Skeletal muscle cell (primary cell): ENCODE data around the gene NCAPG2.
"Not testable (repeated sequence)": the region's sequence is repeated elsewhere in the genome, so short reads cannot be mapped to it uniquely, and the experiment has no call there.

Source experiments
- DNase-seq: peaks from one replicate; pipeline ENCODE4 v3.0.0-alpha.2; 2010; ENCODE audit warnings: low read depth
- H3K4me3 ChIP-seq: 2 replicates; pipeline ENCODE4 v1.5.1; 2011; ENCODE audit warnings: low read depth, mild to moderate bottlenecking, control low read depth, low read length, moderate library complexity

NCAPG2 gene

GRCh38 chr7:158683541-158683940, 21.1 kb downstream of the NCAPG2 start:
- no peak overlapping the region for H3K4me3 ChIP-seq
- no peak for DNase-seq

DNA sequence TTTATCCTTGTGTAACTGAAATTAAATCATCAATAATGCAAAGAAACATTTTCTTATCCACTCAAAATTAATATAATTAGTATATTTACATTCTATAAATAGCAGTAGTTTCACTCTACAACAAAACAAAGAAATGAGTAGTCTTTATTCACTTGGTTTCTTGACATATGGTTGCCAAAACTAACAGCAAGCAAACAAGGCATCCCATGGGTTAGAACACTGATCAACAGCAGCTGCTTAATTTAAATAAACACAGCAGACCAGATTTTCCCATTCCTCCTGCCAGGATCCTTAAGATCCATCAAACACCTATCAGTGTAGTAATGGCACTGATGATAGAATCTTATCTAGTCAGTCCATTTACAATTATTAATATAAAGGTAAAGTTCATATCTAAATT, 22.1 kb downstream of the NCAPG2 start:
- H3K4me3 ChIP-seq, result no peak overlapping the region
- no peak for DNase-seq

- no peak for DNase-seq
- H3K4me3 ChIP-seq, result no peak overlapping the region
Observed at GRCh38 chr7:158680754-158681153, 23.9 kb downstream of the NCAPG2 start.

DNA sequence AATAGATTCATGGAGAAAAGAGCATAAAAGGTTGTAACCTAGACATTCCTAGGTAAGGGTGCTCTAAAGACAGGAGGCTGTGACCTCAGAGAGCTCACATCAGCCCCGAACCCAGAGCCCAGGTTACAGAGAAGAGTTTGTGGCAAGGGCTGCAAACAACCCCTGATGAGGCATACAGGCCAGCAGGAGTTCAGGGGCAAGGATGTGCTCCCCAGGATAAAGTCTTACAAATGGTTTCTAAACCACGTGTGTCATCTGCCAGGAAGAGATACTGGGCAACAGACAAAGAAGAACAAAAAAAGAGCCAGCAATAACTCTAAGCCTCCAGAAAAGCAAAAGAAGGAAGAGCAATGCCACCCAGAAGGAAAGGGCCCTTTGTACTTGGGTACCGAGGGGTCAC, 27.7 kb downstream of the NCAPG2 start:
- H3K4me3 ChIP-seq, result no peak overlapping the region
- DNase-seq, result no peak

DNA sequence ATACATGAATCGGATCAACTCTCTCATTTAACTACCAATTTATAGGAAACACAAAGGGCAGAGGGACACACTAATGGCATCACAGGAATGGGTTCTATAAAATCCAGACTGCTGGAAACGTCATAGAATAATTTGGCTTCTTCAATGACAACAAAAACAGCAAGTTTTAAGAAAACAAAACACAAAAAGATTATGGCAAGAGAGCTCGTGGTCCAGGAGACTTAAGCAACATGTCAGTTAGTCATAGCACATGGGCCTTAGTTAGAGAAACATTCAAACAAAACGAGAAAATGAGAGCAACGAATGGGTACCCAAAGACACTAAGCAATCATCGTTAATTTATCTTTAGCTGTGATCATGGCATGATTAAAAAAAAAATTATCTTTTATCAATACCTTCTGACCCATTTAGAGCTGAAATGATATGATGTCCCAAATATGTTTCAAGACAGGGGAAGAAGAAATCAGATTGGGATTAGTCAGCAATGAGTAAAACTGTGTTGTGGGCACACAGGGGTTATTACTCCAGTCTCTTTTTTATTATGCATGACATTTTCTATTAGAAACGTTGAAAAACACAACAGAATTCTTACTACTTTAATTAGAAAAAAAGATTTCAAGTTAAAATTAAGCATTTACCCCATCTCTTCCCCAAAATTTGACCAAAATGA, 28.3 kb downstream of the NCAPG2 start:
- H3K4me3 ChIP-seq, result no peak overlapping the region
- DNase-seq, result no peak

GRCh38 chr7:158672975-158673374, 31.6 kb downstream of the NCAPG2 start:
- DNase-seq, result no peak

GRCh38 chr7:158668086-158668485, 36.5 kb downstream of the NCAPG2 start:
- not testable (repeated sequence) for DNase-seq, H3K4me3 ChIP-seq

More at GRCh38 chr7:158672975-158673374, 31.6 kb downstream of the NCAPG2 start:
- H3K4me3 ChIP-seq, result no peak overlapping the region

DNA sequence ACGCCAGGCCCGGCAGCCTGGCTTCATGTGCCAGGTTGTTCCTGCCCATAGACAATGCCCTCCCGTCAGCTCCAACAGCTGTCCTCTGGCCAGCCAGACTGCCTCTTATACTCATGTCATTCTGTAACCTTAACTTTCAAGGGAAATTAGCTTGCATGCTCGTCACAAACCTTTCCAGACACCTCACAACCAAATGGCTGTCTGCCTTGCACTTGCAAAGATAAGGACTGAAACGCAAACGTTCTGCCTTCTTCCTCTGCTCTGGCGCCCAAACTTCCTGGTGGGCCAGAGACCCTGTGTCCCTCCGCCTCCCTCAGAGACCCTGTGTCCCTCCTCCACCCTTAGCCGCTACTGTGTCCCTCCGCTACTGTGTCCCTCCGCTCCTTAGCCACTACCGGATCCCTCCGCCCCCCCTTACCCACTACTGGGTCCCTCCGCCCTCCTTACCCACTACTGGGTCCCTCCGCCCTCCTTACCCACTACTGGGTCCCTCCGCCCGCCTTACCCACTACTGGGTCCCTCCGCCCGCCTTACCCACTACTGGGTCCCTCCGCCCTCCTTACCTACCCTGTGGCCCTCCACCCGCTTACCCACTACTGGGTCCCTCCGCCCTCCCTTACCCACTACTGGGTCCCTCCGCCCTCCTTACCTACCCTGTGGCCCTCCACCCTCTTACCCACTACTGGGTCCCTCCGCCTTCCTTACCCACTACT, 37.5 kb downstream of the NCAPG2 start:
- H3K4me3 ChIP-seq, result not testable (repeated sequence)

DNA sequence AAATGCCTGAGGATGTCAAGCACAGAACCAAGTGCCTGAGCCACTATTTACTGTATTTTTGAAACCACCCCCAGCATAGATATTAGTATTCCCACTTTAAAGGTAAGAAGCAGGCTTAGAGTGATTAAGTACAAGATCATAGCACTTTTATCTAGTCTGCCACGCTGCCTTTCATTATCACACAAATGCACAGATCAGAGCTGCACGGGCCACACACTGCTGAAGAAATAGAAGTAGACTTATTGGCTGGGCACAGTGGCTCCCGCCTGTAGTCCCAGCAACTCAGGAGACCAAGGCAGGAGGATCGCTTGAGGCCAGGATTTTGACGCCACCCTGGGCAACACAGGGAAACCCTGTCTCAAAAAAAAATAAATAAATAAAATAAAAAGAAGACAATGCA, 38.2 kb downstream of the NCAPG2 start:
- H3K4me3 ChIP-seq, result no peak overlapping the region
- no peak for DNase-seq

More for the DNA sequence above, 37.5 kb downstream of the NCAPG2 start:
- not testable (repeated sequence) for DNase-seq

DNA sequence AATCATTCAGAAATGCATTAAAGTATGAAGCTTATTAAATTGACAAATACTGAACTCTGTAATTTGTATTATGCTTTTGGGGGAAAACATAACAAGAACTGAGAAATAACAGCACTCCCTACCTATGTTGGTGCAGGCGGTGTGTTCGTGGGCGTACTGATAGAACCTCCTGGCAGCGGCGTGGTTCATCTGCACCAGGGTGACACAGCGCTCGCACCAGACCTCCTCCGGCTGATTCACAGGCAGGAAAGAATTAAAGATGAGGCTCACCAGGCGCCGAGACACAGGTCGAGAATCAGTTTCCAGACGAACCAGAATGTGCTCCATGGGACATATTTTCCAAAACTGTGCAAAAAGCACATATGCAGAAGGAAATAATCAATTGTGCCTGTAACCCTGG, 40.2 kb downstream of the NCAPG2 start:
- no peak overlapping the region for H3K4me3 ChIP-seq
- DNase-seq, result no peak

GRCh38 chr7:158663428-158663741, 41.2 kb downstream of the NCAPG2 start:
- H3K4me3 ChIP-seq, result no peak overlapping the region
- no peak for DNase-seq

GRCh38 chr7:158662610-158663427, 41.8 kb downstream of the NCAPG2 start:
- DNase-seq, result no peak
- no peak overlapping the region for H3K4me3 ChIP-seq

- no peak overlapping the region for H3K4me3 ChIP-seq
- DNase-seq, result no peak
Observed at GRCh38 chr7:158658475-158658874, 46.1 kb downstream of the NCAPG2 start.

GRCh38 chr7:158657189-158657746, 47.3 kb downstream of the NCAPG2 start:
- no peak overlapping the region for H3K4me3 ChIP-seq
- no peak for DNase-seq

- no peak for DNase-seq
- no peak overlapping the region for H3K4me3 ChIP-seq
Observed at GRCh38 chr7:158655931-158656441, 48.6 kb downstream of the NCAPG2 start.

- H3K4me3 ChIP-seq, result no peak overlapping the region
- no peak for DNase-seq
Observed at GRCh38 chr7:158655507-158655906, 49.1 kb downstream of the NCAPG2 start.

DNA sequence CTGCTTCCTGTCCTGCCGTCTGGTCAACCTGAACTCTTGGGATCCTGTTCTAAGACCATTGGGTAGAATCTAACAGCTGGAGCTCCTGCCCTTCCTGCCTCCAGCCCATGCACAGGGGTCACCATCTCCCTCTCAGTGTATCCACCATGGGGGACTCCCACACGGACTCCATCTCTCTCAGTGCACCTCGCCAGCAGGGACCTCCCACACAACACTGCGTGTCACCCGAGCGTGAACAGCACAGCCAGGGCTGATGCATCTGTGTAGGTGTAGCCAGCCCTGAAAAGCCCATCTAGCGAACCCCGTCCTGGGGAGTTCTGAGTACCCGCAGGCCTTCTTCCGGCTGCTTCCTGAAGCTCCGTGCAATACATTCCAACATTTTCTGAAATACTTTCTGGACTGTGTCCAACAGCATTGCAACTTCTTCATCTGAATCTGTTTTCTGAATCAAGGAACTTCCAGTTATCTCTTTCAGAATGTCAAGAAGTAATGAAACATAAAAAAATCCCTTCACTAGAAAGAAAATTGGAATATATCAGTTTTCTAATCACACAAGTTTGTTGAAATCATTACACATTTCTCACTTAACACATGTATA, 52.5 kb downstream of the NCAPG2 start:
- DNase-seq, result no peak
- no peak overlapping the region for H3K4me3 ChIP-seq

- peak; percentile 88 for DNase-seq
- no peak overlapping the region for H3K4me3 ChIP-seq
Observed at GRCh38 chr7:158650821-158651225, 53.8 kb downstream of the NCAPG2 start.

DNA sequence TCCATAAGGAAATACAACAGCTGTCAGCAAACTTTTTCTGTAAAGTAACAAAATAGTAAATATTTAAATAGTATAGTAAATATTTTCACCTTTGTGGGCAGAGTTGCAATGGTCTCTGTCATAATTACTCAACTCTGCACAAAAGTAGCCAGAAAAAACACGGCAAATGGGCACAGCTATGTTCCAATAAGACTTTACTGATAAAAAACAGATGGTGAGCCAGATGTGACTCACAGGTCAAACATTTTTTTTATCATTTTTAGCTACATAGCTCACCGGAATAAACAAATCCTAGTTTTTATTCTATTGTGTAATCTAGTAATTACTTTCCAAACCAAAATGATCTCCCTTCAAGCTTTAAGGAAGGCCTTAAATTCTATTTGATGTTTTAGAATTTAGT, 55.3 kb downstream of the NCAPG2 start:
- no peak overlapping the region for H3K4me3 ChIP-seq

GRCh38 chr7:158648787-158649186, 55.8 kb downstream of the NCAPG2 start:
- no peak overlapping the region for H3K4me3 ChIP-seq
- DNase-seq, result no peak

More for the DNA sequence above, 55.3 kb downstream of the NCAPG2 start:
- DNase-seq, result peak; percentile 81
